Measurements from ENCODE around the gene MCRIP1. TPM values are rescaled to one million over a fixed set of nuclear protein-coding genes. Genes with fewer than 3 reads are reported as not detected.

The MCRIP1 gene
- total and polyA plus RNA-seq, 4 donors = 51.0 to 234 (median 181) TPM

DNA sequence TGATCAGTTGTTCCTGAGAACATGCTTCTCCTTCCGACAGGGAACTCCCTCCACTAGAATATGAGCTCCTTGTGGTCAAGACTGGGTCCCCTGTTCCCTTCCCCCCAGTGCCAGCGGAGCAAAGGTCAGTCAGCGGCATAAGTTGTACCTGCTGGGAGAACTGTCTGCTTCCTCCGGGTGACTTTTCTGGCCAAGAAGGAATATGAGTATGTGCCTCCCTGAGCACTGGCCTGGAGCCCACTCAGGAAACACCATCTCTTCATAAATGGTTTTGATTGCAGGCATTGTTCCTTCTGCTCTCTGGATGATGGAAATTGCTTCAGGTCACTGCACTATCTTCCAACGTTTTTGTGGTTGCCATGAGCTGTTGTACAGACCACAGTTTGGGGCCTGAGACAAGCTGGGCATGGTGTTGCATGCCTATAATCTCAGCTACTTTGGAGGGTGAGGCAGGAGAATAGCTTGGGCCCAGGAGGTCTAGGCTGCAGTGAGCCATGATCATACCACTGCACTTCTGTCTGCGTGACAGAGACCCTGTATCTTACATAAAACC is 30.1 kb upstream of the MCRIP1 start:
- H3K27ac ChIP-seq (ENCODE audit: low read depth, low read length) = no peak overlapping the region
- no peak overlapping the region for H3K4me3 ChIP-seq (ENCODE audit: low read depth, low read length)
- no peaks in the 10 kb centered on the region for H3K27me3 ChIP-seq (ENCODE audit: control insufficient read depth, insufficient read depth, low read length)
- peaks cover 56% of the 10 kb centered on the region for H3K36me3 ChIP-seq (ENCODE audit: control insufficient read depth, insufficient read depth, low read length)
- H3K9me3 ChIP-seq (ENCODE audit: control insufficient read depth, insufficient read depth, low read length) = no peaks in the 10 kb centered on the region
- peaks cover 44% of the 10 kb centered on the region for H3K4me1 ChIP-seq (ENCODE audit: control insufficient read depth, insufficient read depth, low read length)
- DNase-seq (ENCODE audit: low read depth in 4 of 6, low spot score in 6 of 6) = no peak
- 95% methylated on average over 4 of the region's 6 CpGs for WGBS (ENCODE audit: insufficient coverage)

DNA sequence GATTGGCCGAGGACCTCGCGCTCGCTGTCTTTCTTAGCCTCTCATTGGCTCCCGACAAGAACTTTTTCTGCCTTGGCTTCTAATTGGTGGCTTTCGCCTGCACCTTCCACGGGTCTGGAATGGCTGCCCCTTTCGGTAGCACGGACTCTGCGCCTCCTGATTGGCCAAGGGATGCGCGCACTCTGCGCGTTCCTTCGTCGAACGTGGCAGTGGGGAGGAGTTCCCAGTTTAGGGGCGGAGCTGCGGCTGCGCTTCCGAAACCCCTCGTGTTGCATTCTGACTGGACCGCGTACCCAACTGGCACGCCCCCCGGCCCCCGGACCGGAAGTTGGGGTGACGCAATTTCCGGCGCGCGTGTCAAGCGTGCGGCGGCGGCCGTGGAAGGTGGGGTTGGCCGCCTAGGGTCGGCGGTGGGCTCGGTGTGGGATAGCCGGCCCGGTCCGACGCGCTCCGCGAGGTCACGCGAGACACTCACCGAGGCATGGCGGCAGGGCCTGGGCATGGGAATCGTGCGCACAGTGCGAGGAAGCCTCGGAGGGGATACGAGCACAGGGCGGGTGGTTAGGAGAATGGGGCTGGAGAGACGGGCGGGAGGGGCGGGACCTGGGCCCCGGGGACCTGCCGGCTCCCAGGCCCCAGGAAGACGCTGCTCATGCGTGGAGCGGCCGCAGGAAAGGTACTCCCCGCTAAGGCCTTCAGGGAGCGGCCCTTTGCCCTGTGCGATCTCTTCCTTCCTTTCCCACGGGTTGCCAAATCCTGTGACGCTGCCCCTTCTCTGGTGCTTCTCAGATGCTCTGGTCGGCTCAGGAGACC is 27.9 kb upstream of the MCRIP1 start:
- WGBS (ENCODE audit: insufficient coverage) = under 1% methylated on average over 72 of the region's 74 CpGs
- H3K27me3 ChIP-seq (ENCODE audit: control insufficient read depth, insufficient read depth, low read length) = no peaks in the 10 kb centered on the region
- peaks cover 54% of the 10 kb centered on the region for H3K36me3 ChIP-seq (ENCODE audit: control insufficient read depth, insufficient read depth, low read length)
- DNase-seq (ENCODE audit: low read depth in 4 of 6, low spot score in 6 of 6) = peak; percentile 99 to 100 (median 100)
- no peaks in the 10 kb centered on the region for H3K9me3 ChIP-seq (ENCODE audit: control insufficient read depth, insufficient read depth, low read length)
- H3K27ac ChIP-seq (ENCODE audit: low read depth, low read length) = peak overlapping the region; percentile 79
- H3K4me1 ChIP-seq (ENCODE audit: control insufficient read depth, insufficient read depth, low read length) = peaks cover 35% of the 10 kb centered on the region
- peak overlapping the region; percentile 80 for H3K4me3 ChIP-seq (ENCODE audit: low read depth, low read length)

- H3K4me1 ChIP-seq (ENCODE audit: control insufficient read depth, insufficient read depth, low read length) = peaks cover 35% of the 10 kb centered on the region
- H3K27me3 ChIP-seq (ENCODE audit: control insufficient read depth, insufficient read depth, low read length) = no peaks in the 10 kb centered on the region
- under 1% methylated on average over 95 of the region's 95 CpGs for WGBS (ENCODE audit: insufficient coverage)
Observed at GRCh38 chr17:81859906-81860755, 27.0 kb upstream of the MCRIP1 start, which contains the start of gene P4HB. P4HB (minus strand) TSS chr17:81860535; CDS start chr17:81860471, 64 bp downstream.

GRCh38 chr17:81858967-81859905 is 26.1 kb upstream of the MCRIP1 start:
- Histone ChIP-seq H3K27me3 (ENCODE audit: control insufficient read depth, insufficient read depth, low read length) (no peaks in the 10 kb centered on the region), H3K4me3 (ENCODE audit: low read depth, low read length) (peak overlapping the region; percentile 69), H3K9me3 (ENCODE audit: control insufficient read depth, insufficient read depth, low read length) (no peaks in the 10 kb centered on the region), H3K36me3 (ENCODE audit: control insufficient read depth, insufficient read depth, low read length) (peaks cover 54% of the 10 kb centered on the region), H3K27ac (ENCODE audit: low read depth, low read length) (peak overlapping the region; percentile 64), H3K4me1 (ENCODE audit: control insufficient read depth, insufficient read depth, low read length) (peaks cover 35% of the 10 kb centered on the region)
- DNase-seq (ENCODE audit: low read depth in 4 of 6, low spot score in 6 of 6) = no peak
- WGBS (ENCODE audit: insufficient coverage) = 69% methylated on average over 23 of the region's 23 CpGs

More at GRCh38 chr17:81859906-81860755, 27.0 kb upstream of the MCRIP1 start, which contains the start of gene P4HB:
- peak within 1 kb of the TSS; percentile 79 for H3K27ac ChIP-seq (ENCODE audit: low read depth, low read length)
- no peaks in the 10 kb centered on the region for H3K9me3 ChIP-seq (ENCODE audit: control insufficient read depth, insufficient read depth, low read length)
- no peak for DNase-seq (ENCODE audit: low read depth in 4 of 6, low spot score in 6 of 6)
- peaks cover 54% of the 10 kb centered on the region for H3K36me3 ChIP-seq (ENCODE audit: control insufficient read depth, insufficient read depth, low read length)
- peak within 1 kb of the TSS; percentile 80 for H3K4me3 ChIP-seq (ENCODE audit: low read depth, low read length)

GRCh38 chr17:81858170-81858966 is 25.3 kb upstream of the MCRIP1 start:
- 93% methylated on average over 26 of the region's 30 CpGs for WGBS (ENCODE audit: insufficient coverage)
- no peaks in the 10 kb centered on the region for H3K9me3 ChIP-seq (ENCODE audit: control insufficient read depth, insufficient read depth, low read length)
- no peaks in the 10 kb centered on the region for H3K27me3 ChIP-seq (ENCODE audit: control insufficient read depth, insufficient read depth, low read length)
- H3K36me3 ChIP-seq (ENCODE audit: control insufficient read depth, insufficient read depth, low read length) = peaks cover 56% of the 10 kb centered on the region
- H3K4me1 ChIP-seq (ENCODE audit: control insufficient read depth, insufficient read depth, low read length) = peaks cover 35% of the 10 kb centered on the region
- no peak overlapping the region for H3K27ac ChIP-seq (ENCODE audit: low read depth, low read length)
- no peak for DNase-seq (ENCODE audit: low read depth in 4 of 6, low spot score in 6 of 6)
- H3K4me3 ChIP-seq (ENCODE audit: low read depth, low read length) = no peak overlapping the region

- Histone ChIP-seq H3K27me3 (ENCODE audit: control insufficient read depth, insufficient read depth, low read length) (no peaks in the 10 kb centered on the region), H3K36me3 (ENCODE audit: control insufficient read depth, insufficient read depth, low read length) (peaks cover 86% of the 10 kb centered on the region), H3K27ac (ENCODE audit: low read depth, low read length) (no peak overlapping the region), H3K4me3 (ENCODE audit: low read depth, low read length) (no peak overlapping the region), H3K9me3 (ENCODE audit: control insufficient read depth, insufficient read depth, low read length) (no peaks in the 10 kb centered on the region), H3K4me1 (ENCODE audit: control insufficient read depth, insufficient read depth, low read length) (peaks cover 18% of the 10 kb centered on the region)
- no peak for DNase-seq (ENCODE audit: low read depth in 4 of 6, low spot score in 6 of 6)
- 94% methylated on average over 19 of the region's 29 CpGs for WGBS (ENCODE audit: insufficient coverage)
Observed at GRCh38 chr17:81854974-81855774, 22.1 kb upstream of the MCRIP1 start.

GRCh38 chr17:81852237-81852636 is 19.1 kb upstream of the MCRIP1 start:
- H3K27me3 ChIP-seq (ENCODE audit: control insufficient read depth, insufficient read depth, low read length) = no peaks in the 10 kb centered on the region
- WGBS (ENCODE audit: insufficient coverage) = 97% methylated on average over 12 of the region's 12 CpGs
- peaks cover 87% of the 10 kb centered on the region for H3K36me3 ChIP-seq (ENCODE audit: control insufficient read depth, insufficient read depth, low read length)

GRCh38 chr17:81851423-81851822 is 18.3 kb upstream of the MCRIP1 start:
- Histone ChIP-seq H3K4me1 (ENCODE audit: control insufficient read depth, insufficient read depth, low read length) (no peaks in the 10 kb centered on the region), H3K36me3 (ENCODE audit: control insufficient read depth, insufficient read depth, low read length) (peaks cover 87% of the 10 kb centered on the region), H3K9me3 (ENCODE audit: control insufficient read depth, insufficient read depth, low read length) (no peaks in the 10 kb centered on the region), H3K4me3 (ENCODE audit: low read depth, low read length) (no peak overlapping the region), H3K27me3 (ENCODE audit: control insufficient read depth, insufficient read depth, low read length) (no peaks in the 10 kb centered on the region), H3K27ac (ENCODE audit: low read depth, low read length) (no peak overlapping the region)
- DNase-seq (ENCODE audit: low read depth in 4 of 6, low spot score in 6 of 6) = no peak
- WGBS (ENCODE audit: insufficient coverage) = 90% methylated on average over 16 of the region's 16 CpGs

More at GRCh38 chr17:81852237-81852636, 19.1 kb upstream of the MCRIP1 start:
- DNase-seq (ENCODE audit: low read depth in 4 of 6, low spot score in 6 of 6) = no peak
- Histone ChIP-seq H3K4me3 (ENCODE audit: low read depth, low read length) (no peak overlapping the region), H3K9me3 (ENCODE audit: control insufficient read depth, insufficient read depth, low read length) (no peaks in the 10 kb centered on the region), H3K27ac (ENCODE audit: low read depth, low read length) (no peak overlapping the region), H3K4me1 (ENCODE audit: control insufficient read depth, insufficient read depth, low read length) (no peaks in the 10 kb centered on the region)
